Fibroblast of pulmonary artery (primary cell): Measurements from ENCODE around the gene GRM6.

Source experiments
- DNase-seq: peaks from one replicate; pipeline ENCODE4 v3.0.0-alpha.2; 2010; ENCODE audit warnings: low read depth
- H3K4me3 ChIP-seq: replicated peaks from 2 replicates; pipeline ENCODE4 v1.5.1; 2011; ENCODE audit warnings: low read depth, mild to moderate bottlenecking, control low read depth, low read length, moderate library complexity
- CTCF ChIP-seq: IDR thresholded peaks from 2 replicates; pipeline ENCODE4 v1.5.1; 2011; ENCODE audit warnings: mild to moderate bottlenecking, control low read depth, low read length, inconsistent platforms; ENCODE audit errors: missing control alignments

The GRM6 gene

GRCh38 chr5:178998441-178998840 lies 3.3 kb upstream of the GRM6 start:
- DNase-seq = no peak

GRCh38 chr5:178997191-178997590 lies 2.1 kb upstream of the GRM6 start:
- DNase-seq = no peak
- no peak for TF ChIP-seq CTCF
- H3K4me3 ChIP-seq = no peak overlapping the region

More at GRCh38 chr5:178998441-178998840, 3.3 kb upstream of the GRM6 start:
- TF ChIP-seq CTCF = no peak
- no peak overlapping the region for H3K4me3 ChIP-seq

- no peak overlapping the region for H3K4me3 ChIP-seq
- TF ChIP-seq CTCF = no peak
- DNase-seq = no peak
These were observed 1.0 kb upstream of the GRM6 start for GRCh38 chr5:178996156-178996555.

- TF ChIP-seq CTCF = no peak
- H3K4me3 ChIP-seq = no peak overlapping the region
- no peak for DNase-seq
These were observed 196 bp upstream of the GRM6 start for GRCh38 chr5:178995341-178995690.

GRCh38 chr5:178993955-178994579 lies 1.1 kb downstream of the GRM6 start:
- no peak for DNase-seq
- no peak for TF ChIP-seq CTCF
- H3K4me3 ChIP-seq = no peak overlapping the region

- DNase-seq = no peak
- no peak overlapping the region for H3K4me3 ChIP-seq
- TF ChIP-seq CTCF = no peak
These were observed 1.8 kb downstream of the GRM6 start for GRCh38 chr5:178993236-178993765.

GRCh38 chr5:178992291-178992895 lies 2.7 kb downstream of the GRM6 start:
- no peak for DNase-seq
- no peak for TF ChIP-seq CTCF
- no peak overlapping the region for H3K4me3 ChIP-seq
